GM08714 (cell line): ENCODE results near the gene DLX1.

Experiments used
- H3K4me3 ChIP-seq: fragments of 200-500 bp; sonication (Bioruptor generic); 2 replicates; pipeline ENCODE4 v1.5.1; 2014; ENCODE audit warnings: mild to moderate bottlenecking, low read length, inconsistent platforms
- ZNF274 ChIP-seq: IDR thresholded peaks from 2 replicates; pipeline ENCODE4 v1.6.1; 2012; ENCODE audit warnings: mild to moderate bottlenecking, low read depth, low read length

DLX1 gene

DNA sequence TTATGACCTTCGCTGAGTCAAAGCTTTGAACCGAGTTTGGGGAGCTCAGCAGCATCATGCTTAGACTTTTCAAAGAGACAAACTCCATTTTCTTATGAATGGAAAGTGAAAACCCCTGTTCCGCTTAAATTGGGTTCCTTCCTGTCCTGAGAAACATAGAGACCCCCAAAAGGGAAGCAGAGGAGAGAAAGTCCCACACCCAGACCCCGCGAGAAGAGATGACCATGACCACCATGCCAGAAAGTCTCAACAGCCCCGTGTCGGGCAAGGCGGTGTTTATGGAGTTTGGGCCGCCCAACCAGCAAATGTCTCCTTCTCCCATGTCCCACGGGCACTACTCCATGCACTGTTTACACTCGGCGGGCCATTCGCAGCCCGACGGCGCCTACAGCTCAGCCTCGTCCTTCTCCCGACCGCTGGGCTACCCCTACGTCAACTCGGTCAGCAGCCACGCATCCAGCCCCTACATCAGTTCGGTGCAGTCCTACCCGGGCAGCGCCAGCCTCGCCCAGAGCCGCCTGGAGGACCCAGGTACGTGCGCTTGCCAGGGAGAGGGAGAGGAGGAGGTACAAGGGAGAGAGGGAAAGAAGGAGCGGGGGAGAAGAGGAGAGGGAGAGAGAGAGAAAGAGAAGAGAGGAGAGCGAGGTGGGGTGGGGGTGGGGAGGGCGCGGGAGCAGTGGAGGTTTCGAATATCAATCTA lies at the start of gene DLX1:
Gene DLX1, plus strand, starts transcription at position 48 of the 700 bp plus-strand sequence. Its CDS starts 171 bp downstream, at position 219.
- peak within 1 kb of the TSS; percentile 53; the same call in 1 of the 2 replicates for H3K4me3 ChIP-seq
- TF ChIP-seq ZNF274, result no peak

- no peak overlapping the region for H3K4me3 ChIP-seq
- TF ChIP-seq ZNF274, result no peak
Observed at GRCh38 chr2:172038121-172038520, 47.2 kb upstream of the DLX1 start.

DNA sequence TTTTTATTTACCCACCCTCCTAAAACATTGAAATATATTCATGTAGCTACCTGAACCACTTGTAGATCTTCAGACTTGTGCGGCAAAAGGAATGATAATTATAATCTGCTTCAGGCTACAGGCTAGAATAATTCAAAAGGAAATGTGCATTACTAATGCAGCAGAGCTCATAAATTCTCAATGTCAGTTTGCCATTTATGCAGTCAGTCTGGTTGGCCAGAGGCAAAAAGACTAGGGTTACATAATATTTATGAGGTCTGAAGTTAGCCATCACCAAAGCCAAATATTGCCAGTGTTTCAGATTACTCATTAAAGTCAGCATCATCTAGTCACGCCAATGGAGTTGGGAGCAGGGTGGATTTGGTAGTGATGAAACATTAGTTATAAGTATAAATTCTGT lies 46.7 kb upstream of the DLX1 start:
- TF ChIP-seq ZNF274, result no peak
- no peak overlapping the region for H3K4me3 ChIP-seq

- H3K4me3 ChIP-seq, result no peak overlapping the region
- no peak for TF ChIP-seq ZNF274
Observed at GRCh38 chr2:172039011-172039704, 46.1 kb upstream of the DLX1 start.

- H3K4me3 ChIP-seq, result no peak overlapping the region
- no peak for TF ChIP-seq ZNF274
Observed at GRCh38 chr2:172040311-172040710, 45.0 kb upstream of the DLX1 start.

DNA sequence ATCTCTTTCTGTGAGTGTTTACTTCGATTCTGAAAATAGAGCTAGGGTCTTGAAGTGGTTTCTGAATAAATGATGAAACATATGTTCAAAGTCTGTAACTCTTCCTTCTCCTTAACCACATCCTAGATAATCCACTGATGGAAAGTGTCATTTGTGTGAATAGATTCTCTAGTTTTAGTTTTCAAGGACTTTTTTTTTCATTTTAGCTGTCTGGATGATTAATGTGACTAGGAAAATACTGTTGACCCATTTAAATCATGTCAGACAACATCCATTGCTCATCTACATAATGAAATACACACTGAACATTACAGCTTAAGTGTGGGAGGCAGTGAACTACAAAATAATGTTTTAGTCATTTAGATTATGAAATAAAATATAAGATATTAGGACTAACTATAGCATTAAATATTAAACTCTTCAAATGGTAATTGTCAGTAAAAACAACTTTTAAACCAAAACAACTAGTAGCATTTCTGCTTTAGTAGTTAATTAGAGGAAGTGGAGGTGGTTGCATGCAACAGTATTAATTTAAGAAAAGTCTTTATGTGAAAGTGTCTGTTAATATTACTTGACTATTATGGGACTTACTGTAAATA lies 39.1 kb upstream of the DLX1 start:
- H3K4me3 ChIP-seq, result no peak overlapping the region
- no peak for TF ChIP-seq ZNF274

- TF ChIP-seq ZNF274, result no peak
- H3K4me3 ChIP-seq, result no peak overlapping the region
Observed at GRCh38 chr2:172046866-172047565, 38.3 kb upstream of the DLX1 start.

- no peak overlapping the region for H3K4me3 ChIP-seq
- no peak for TF ChIP-seq ZNF274
Observed at GRCh38 chr2:172047566-172048507, 37.5 kb upstream of the DLX1 start.

DNA sequence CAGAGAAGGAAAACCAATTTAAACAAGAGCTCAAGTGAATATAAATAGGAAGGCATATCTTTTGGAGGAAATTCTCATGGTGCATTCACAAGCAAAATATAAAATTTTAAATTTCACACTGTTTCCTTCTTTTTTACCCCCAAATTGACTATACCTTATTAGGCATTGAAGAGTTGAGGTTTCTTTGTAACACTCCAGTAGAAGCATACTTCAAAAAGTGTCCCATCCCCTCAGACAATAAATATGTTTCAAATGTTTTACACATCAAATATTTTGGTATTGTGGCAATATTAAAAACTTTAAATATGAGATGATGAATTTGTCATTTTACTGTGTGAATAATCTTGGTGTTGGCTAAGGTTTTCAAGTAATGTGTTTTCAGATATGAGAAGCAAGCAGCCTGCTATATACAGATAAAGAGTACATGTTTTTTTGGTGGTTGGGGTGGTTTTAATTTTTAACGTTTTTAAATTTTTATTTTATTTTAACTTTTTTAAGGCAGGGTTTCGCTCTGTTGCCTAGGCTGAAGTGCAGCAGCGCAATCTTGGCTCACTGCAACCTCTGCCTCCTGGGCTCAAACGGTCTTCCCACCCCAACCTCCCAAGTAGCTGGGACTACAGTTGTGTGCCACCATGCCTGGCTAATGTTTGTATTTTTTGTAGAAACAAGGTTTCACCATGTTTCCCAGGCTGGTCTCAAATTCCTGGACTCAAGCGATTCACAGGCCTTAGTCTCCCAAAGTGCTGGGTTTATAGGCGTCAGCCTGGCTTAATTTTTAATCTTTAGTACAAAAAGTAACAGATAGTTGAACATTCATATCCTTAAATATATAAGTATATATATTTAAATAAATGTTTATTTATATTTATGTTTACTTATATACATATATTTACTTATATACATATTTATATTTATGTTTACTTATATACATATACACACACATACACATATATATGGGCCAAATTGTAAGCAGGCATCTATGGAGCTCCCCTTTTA lies 36.5 kb upstream of the DLX1 start:
- TF ChIP-seq ZNF274, result no peak
- no peak overlapping the region for H3K4me3 ChIP-seq

DNA sequence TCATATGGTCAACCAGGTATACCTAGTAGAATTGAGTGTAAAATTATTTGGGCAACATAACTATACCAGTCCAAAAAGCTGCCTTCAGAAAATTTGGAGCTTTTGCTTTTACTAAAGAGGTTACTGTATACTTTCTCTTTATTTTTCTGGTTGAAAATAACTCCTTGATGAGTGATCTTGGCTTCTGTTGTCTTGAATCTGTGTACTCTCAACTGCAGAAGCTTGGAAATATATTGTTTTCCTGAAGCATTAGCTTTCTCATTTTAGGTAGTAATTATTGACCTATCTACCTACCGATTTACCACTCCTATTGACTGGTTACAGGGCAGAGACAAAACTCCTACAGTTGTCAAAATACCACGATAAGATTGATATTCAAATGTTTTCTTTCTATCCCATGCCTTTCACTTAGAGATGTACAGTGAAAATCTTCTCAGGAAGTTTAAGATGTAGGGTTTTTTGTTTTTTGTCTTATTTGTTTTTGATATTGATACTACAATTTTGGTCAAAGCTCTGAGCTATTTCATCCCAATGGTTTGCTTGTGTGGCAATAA lies 35.7 kb upstream of the DLX1 start:
- TF ChIP-seq ZNF274, result no peak
- no peak overlapping the region for H3K4me3 ChIP-seq

GRCh38 chr2:172050479-172051125 lies 34.7 kb upstream of the DLX1 start:
- no peak overlapping the region for H3K4me3 ChIP-seq
- TF ChIP-seq ZNF274, result no peak
